HG03460 (cell line): ENCODE data around the gene ABL2.
"Not testable (repeated sequence)": the region's sequence is repeated elsewhere in the genome, so short reads cannot be mapped to it uniquely, and the experiment has no call there.

Experiments used
- ATAC-seq: cut with Tn5 transposase; IDR thresholded peaks from one replicate; pipeline ENCODE4 v1.9.1; 2021; ENCODE audit not compliant: unreplicated experiment

Gene ABL2

DNA sequence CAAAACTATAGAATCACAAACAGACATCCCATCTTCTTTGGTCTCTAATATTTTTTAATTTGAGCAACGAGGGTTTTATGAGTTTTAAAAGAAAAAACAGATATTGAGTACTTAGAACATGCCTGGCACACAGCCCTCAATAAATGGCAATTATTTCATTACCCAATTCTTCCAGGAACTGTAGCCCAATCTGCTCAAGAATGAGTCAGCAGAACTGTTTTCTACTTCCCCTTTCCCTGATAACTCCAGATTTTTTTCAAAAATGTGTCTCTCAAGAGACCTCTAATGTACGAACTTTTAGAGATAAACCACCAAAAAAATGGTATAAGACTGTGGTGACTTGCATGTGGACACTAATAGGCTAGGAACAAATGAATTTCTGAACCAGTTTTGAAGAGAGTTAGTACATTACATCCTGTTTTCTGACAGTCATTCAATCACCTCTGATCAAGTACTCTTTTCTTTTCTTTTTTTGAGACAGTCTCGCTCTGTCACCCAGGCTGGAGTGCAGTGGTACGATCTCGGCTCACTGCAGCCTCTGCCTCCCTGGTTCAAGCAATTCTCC, 11.5 kb downstream of the ABL2 start:
- ATAC-seq = no peak

DNA sequence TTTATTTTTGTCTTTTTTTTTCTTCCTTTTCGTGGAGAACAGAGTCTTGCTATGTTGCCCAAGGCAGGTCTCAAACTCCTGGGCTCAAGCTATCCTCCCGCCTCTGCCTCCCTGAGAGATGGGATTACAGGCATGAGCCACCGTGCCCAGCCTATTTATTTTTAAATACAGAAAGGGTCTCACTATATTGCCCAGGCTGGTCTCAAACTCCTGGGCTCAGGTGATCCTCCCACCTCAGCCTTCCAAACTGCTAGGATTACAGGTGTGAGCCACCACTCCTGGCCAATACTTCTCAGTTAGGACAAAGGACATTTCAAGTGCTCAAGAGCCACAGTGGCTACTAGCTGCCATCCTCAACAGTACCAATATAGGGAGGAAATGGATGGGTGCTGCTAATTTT, 16.2 kb downstream of the ABL2 start:
- not testable (repeated sequence) for ATAC-seq

DNA sequence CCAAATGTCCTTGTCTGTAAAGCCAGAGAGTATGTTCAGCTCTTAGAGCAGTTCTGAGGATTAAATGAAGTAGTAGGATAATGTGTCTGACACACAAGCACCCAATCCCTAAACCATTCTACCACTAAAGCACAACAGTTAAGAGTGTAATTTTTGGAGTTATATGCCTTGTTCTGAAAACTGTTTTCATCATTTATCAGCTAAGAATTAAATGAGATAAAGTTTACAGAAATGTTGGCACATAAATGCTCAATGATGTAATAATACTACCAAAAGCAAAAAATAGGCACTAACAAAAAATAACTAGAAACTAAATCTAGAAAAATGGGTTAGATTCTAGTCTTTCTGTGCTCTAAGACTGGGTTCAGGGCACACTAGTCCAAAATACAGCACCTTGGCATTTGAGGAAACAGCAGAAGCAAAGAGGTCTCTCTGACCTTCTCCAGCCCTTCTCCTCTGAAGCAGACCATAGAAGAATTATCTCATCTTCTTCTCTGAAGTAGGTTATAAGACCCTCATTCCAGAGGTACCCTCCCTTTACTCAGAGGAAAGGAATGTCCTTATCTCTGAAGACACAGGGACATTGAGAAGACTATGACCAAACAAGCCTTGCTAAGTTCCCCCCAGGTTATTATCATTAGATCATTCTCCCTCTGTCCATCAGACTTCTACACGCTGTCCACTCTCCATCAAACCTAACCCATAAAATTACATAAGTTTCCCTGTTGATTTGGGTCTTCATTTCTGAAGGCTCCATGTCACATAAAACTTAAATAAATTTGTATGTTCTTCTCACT, 20.6 kb downstream of the ABL2 start:
- no peak for ATAC-seq

DNA sequence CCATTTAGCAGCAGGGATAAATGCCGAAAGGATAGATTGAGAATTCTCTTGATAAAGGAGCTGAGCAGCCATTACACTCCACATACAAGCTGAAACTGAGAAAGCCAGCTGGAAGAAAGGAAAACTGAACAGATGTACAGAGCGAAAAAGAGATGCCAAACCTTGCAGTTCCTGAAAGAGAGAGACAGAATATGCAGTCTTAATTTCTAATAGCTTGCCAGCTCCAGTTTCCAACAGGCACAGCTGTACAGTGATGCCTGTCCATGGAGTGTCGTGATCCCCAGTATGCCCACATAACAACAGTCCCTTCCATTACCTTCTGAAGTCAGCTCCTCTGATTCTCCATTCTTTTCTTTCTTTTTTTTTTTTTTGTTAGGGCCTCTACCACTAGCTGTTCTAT, 22.7 kb downstream of the ABL2 start:
- ATAC-seq = no peak

DNA sequence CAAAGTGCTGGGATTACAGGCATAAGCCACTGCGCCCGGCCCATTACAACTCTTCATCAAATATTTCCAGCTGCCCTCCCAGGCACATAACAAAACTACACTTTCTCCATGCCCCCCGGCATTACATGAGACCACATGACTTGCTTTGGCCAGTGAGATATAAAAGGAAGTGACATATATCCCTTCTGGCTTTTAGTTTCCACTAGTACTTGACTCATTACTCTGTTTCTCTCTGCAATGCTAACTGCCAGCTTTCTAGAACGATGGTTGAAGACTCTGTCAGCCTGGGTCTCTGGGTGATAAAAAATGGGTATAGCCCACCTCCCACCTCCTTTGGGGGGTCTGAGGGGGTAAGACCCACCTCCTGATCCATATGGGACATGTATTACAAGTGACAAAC, 24.2 kb downstream of the ABL2 start:
- no peak for ATAC-seq

DNA sequence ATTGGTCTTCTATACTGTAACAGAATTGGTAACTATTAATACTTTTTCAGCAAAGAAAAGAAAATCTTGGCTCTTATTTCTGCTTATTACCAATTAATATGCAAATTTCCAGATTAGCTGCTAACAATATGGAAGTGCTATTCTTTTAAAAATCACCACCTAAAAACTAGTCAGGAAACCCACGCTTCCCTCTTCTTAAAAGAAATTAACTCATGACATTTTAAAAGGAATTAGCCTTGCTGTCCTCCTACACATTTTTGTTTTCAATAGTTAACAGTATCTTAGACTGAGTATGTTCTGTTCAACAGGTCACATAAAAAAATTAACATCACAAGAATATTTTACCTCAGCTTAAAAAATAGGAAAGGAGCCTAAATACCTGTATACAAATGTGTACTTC, 27.3 kb downstream of the ABL2 start:
- ATAC-seq = no peak

DNA sequence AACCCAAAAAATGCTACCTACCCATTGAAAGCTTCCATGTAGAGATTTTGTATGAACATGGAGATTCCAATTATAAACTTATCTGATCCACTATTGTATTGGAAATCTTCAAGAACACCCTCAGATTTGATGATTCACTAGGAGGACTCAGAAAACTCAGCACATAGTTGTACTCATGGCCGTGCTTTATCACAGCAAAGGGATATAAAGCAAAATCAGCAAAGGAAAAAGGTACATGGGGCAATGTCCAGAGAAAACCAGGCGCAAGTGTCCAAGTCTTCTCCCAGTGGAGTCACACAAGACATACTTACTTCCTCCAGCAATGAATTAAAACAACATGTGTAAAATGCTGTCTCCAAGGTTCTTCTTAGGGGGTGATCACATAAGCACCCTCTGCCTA, 28.9 kb downstream of the ABL2 start:
- no peak for ATAC-seq

DNA sequence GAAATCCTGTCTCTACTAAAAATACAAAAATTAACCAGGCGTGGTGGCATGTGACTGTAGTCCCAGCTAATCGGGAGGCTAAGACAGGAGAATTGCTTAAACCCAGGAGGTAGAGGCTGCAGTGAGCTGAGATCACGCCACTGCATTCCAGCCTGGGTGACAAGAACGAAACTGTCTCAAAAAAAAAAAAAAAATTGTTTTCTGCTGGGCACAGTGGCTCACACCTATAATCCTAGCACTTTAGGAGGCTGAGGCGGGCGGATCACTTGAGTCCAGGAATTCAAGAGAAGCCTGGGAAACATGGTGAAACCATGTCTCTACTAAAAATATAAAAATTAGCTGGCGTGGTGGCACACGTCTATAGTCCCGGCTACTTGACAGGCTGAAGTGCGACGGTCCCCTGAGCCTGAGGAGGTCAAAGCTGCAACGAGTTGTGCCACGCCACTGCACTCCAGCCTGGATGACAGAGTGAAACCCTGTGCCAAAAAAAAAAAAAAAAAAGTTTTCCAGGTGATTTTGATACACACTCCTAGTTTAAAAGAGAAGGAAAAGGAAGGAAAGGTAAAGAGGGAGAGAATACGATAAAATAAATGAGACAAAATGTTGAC, 31.7 kb downstream of the ABL2 start:
- no peak for ATAC-seq

DNA sequence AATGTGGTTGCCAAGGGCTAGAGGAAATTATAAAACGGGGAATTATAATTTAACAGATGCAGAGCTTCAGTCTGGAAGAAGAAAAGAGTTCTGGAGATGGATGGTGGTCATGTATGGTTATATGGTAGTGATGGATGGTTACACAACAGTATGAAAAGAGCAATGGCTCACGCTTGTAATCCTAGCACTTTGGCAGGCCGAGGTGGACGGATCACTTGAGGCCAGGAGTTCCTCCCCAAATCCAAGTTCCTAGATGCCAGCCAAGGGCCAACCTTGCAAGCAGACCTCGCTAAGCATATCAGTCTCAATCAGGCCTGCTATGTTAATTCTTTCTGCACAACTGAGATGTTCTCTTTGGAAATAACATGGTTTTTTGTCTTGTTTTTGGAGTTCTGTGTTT, 33.6 kb downstream of the ABL2 start:
- not testable (repeated sequence) for ATAC-seq

DNA sequence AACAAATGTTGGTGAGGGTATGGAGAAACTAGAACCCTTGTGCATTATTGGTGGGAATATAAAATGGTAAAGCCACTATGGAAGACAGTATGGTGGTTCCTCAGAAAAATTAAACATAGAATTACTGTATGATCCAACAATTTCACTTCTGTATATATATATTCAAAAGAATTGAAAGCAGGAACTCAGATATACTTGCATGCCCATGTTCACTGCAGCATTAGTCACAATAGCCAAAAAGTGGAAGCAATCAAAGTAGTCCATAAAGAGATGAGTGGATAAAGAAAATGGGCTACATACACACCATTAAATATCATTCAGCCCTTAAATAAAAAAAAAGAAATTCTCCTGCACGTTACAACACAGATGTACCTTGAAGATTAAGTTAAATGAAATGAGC, 34.1 kb downstream of the ABL2 start:
- no peak for ATAC-seq

DNA sequence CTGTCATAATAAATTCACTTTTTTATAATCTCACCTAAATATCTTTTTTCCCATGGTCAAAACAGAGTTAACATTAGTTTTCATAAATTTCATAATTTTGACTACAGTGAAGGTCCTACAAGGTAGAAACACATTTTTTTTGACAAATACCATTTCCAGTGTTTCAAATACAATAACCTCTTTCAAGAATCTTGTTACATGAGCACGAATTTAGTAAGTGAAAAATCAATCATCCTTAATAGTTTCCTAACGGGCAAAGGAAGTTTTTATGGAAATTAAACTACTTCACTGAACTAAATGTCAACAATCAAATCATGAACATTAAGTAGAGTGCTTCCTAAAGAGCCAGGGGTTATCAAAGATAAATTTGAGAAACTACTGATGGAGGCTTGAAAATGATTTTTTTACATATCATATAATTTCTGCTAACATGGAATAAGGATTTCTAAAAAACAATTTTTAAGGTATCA, 35.4 kb downstream of the ABL2 start:
- ATAC-seq = no peak

DNA sequence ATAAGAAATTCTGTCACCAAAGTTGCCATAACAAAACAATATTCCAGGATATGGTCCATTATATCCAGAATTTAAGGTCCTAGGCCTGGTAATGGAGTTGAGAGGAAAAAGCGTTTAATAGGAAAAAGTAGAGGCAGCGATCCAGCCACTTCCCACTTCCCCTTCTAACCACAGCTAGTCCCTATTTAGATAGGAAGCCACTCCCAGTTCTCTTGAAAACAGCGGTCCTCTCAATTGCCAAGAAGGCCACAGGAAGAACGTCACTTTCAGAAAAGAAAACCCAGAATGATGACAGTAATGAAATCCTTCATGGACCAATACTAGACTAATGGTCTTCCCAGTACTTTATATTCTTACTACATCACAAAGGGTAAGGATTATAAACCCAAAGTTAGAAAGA, 38.6 kb downstream of the ABL2 start:
- no peak for ATAC-seq

DNA sequence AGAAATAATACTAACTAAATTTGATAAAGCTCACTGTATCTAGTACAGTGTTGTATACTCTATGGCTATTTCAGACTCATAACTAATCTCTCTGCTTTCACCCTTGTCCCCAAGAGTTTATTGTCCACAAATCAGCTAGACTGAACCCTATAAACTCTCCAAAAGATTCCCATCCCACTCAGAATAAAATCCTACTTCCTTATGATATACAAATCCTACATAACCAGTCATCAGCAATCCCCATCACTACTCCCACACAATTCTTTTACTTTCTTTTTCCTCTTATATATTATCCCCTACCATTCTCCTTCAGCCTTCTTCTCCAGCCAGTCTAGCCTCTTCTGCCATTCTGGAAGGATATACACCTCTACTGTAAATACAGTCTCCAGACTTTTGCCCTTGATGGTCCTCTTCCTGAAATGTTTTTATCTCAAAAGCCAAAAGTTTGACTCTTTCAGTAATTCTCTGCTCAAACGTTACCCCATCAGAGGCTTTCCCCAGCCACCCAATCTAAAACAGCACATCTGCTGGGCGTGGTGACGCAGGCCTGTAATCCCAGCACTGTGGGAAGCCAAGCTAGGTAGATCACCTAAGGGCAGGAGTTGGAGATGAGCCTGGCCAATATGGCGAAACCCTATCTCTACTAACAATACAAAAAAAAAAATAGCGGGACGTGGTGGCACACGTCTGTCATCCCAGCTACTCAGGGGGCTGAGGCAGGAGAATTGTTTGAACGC, 41.6 kb downstream of the ABL2 start:
- no peak for ATAC-seq

DNA sequence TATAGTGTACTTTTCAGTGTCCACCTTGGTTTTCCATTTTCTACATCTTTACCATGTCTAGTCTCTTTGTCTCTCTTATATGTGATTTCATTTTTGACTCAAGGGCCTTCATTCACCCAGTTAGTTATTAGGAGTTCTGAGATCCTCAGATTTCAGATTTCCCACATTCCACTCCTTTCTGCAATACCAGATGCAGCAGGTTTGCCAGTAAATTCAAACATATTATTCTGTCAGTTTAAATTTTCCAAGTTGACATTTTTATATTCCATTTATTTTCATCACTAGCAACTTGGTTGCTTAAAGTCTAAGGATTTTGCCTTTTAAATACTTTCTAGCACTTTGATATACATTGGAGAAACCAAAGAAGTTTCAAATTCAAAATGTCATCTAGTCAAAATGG, 42.4 kb downstream of the ABL2 start:
- no peak for ATAC-seq

DNA sequence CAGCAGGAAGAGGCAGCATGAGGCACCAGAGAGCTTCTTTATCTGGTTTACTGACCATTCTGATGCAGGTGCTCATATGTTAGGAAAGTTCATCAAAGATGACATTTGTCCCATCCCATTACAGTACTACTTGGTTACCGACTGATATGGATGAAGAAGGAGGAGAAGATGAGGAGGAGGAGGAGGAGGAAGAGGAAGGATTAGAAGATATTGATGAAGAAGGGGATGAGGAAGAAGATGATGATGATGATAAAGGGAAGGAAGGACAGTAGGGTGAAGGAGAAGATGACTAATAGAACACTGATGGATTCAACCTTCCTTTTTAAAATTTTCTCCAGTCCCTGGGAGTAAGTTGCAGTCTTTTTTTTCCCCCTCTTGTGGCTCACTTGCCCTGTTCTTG, 45.1 kb downstream of the ABL2 start:
- no peak for ATAC-seq

DNA sequence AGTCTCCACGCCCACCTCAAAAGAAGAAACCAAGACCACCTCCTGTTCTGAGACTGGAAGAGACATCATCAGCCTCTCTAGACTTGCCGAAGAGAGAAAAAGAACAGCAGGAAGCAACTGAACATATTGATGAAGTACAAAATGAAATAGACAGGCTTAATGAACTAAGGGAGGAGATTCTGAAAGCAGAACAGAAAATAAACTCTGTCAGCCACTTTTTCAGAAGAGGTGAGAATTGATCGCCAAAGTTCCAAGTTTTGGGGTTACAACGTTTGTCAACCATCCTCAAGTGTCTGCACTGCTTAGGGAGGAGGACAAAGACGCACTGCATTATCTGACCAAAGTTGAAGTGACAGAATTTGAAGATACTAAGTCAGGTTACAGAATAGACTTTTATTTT, 45.6 kb downstream of the ABL2 start:
- no peak for ATAC-seq

DNA sequence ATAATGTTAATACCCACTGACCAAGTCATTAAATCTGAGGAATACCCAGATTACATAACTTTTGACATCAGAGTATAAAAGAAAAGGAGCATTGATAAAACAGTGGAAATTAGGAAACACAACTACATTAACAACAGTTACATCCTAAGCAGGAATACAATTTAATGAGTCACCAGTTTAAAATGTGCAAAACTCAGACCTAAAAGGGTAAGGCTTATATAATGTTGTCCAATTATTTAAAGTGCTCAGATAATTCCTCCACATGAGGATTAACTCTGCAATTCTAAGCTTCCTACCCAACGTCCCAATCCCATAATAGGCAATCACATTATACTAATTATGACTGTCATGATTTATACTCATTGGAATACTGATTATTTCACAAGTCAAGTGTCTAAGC, 50.5 kb downstream of the ABL2 start:
- ATAC-seq = no peak

DNA sequence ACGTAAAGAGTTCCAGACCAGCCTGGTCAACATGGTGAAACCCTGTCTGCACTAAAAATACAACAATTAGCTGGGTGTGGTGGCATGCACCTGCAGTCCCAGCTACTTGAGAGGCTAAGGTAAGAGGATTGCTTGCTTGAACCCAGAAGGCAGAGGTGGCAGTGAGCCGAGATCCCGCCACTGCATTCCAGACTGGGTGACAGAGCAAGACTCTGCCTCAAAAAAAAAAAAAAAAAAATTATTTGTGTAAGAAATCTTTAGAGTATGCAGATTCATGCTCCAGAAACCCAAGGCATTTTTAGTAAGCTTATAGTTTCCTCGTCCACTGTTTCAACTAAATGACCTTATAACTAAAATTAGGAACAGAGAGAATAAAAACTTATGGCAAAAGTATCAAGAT, 51.3 kb downstream of the ABL2 start:
- ATAC-seq = no peak

DNA sequence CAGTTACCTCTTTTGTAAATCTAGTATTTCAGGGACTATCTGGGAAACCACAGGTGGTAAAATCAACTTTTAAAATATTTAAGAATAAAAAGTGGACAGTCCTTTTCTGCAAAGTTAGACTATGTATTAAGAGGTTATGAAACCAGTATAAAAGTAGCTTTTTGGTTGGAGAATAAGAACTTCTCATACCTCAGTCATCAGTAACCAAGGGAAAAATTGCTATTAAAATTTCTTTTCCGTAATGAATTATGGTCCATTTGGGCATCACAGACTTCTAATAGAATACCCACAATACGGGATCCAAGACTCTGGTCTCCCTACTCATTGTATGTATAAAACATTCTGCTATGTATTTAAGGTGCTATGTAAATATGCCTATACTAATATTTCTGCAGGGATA, 51.9 kb downstream of the ABL2 start:
- no peak for ATAC-seq

DNA sequence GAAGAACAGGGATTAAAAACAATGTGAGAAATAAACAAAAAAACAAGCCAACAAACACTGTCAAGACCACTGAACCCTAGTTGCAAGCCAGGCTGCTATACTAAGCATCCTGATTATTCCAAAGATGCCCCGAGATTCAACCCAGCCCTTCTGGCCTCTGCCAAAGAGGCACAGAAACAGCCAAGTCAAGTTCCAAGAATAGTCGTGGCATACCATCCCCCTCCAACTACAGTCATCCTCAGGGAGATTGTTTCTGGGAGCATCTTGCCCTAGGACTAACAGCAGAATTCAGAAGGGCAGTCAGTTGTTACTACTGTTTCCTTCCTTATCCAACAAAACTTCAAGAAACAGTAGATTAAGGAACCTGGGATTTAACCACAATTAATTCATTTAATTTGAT, 52.3 kb downstream of the ABL2 start:
- ATAC-seq = no peak

DNA sequence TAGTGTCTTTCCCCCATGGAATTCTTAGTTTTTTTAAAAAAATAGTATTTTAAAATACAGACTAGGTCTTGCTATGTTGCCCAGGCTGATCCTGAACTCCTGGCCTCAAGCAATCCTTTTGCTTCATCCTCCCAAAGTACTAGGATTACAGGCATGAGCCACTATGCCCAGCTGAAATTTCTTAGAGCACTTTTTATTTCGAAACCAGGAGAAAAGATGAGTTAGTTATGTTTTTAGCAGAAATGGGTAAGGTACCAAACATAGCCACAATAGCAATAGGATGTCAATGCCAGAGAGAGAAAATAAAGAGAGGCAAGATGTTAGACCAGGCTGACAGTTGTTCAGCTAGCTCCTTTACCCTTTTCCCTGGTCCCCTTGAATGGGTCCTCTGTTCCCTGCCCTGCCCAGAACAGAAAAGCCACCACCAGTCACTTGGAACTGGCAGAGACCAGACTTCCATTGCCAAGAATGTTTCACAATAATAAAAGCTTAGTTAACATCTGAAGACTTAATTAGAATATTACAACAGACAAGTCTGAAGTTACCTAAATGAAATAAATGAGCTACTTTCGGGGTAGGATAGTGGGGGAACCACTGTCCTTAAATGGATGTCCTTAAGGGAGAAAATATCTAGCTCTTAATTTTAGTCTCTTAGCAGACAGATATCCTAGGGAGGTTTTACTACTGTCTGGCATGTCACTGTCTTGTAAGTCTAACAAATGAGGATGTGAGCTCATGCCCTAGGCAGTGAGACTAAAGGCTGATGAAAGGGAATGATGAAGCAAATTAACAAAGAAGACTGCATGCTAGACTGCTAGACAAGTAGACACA, 54.3 kb downstream of the ABL2 start:
- ATAC-seq = no peak
